ENCODE measurements around the gene CABCOCO1. TPM values are rescaled to one million over a fixed set of nuclear protein-coding genes. Genes with fewer than 3 reads are reported as not detected.
A peak's percentile ranks its signal among the peaks of the same experiment; 100 is the strongest.
"Not testable (repeated sequence)": the region's sequence is repeated elsewhere in the genome, so short reads cannot be mapped to it uniquely, and the experiment has no call there.

Gene CABCOCO1
- total RNA-seq, 1 donor: 0.43 TPM

- H3K4me3 ChIP-seq (ENCODE audit: low read depth, low read length): no peak overlapping the region
- DNase-seq (ENCODE audit: low read depth): no peak
- TF ChIP-seq CTCF (IDR thresholded peaks at IDR 0.05; ENCODE audit: insufficient read depth, low read depth, low read length): no peak
These were observed 58.7 kb downstream of the CABCOCO1 start for GRCh38 chr10:61721431-61721830.

- not testable (repeated sequence) for DNase-seq (ENCODE audit: low read depth); H3K4me3 ChIP-seq (ENCODE audit: low read depth, low read length)
These were observed 62.5 kb downstream of the CABCOCO1 start for GRCh38 chr10:61725221-61725620.

GRCh38 chr10:61729596-61729995, 66.9 kb downstream of the CABCOCO1 start:
- no peak for TF ChIP-seq CTCF (IDR thresholded peaks at IDR 0.05; ENCODE audit: insufficient read depth, low read depth, low read length)

GRCh38 chr10:61730671-61731070, 67.9 kb downstream of the CABCOCO1 start:
- TF ChIP-seq CTCF (IDR thresholded peaks at IDR 0.05; ENCODE audit: insufficient read depth, low read depth, low read length): no peak
- H3K4me3 ChIP-seq (ENCODE audit: low read depth, low read length): no peak overlapping the region
- DNase-seq (ENCODE audit: low read depth): no peak

More at GRCh38 chr10:61729596-61729995, 66.9 kb downstream of the CABCOCO1 start:
- no peak overlapping the region for H3K4me3 ChIP-seq (ENCODE audit: low read depth, low read length)
- no peak for DNase-seq (ENCODE audit: low read depth)

- H3K4me3 ChIP-seq (ENCODE audit: low read depth, low read length): no peak overlapping the region
- no peak for TF ChIP-seq CTCF (IDR thresholded peaks at IDR 0.05; ENCODE audit: insufficient read depth, low read depth, low read length)
- no peak for DNase-seq (ENCODE audit: low read depth)
These were observed 68.9 kb downstream of the CABCOCO1 start for GRCh38 chr10:61731638-61732037.

- TF ChIP-seq CTCF (IDR thresholded peaks at IDR 0.05; ENCODE audit: insufficient read depth, low read depth, low read length): no peak
- H3K4me3 ChIP-seq (ENCODE audit: low read depth, low read length): no peak overlapping the region
- peak; percentile 51 for DNase-seq (ENCODE audit: low read depth)
These were observed 70.0 kb downstream of the CABCOCO1 start for GRCh38 chr10:61732629-61733278.

GRCh38 chr10:61733358-61733940, 70.7 kb downstream of the CABCOCO1 start:
- H3K4me3 ChIP-seq (ENCODE audit: low read depth, low read length): no peak overlapping the region
- peak; percentile 62 for TF ChIP-seq CTCF (IDR thresholded peaks at IDR 0.05; ENCODE audit: insufficient read depth, low read depth, low read length)
- DNase-seq (ENCODE audit: low read depth): peak; percentile 66

Measured in fibroblast of villous mesenchyme (primary cell).